Mucosa of rectum (tissue), 2 donors: ENCODE measurements around the gene KCNA5.

Experiments used
- H3K27ac ChIP-seq, 2 donors: one replicate each; pipeline ENCODE4 v1.7.0; 2013; ENCODE audit warnings: inconsistent platforms in 2 of 2, low read depth in 2 of 2, low read length in 2 of 2
- H3K27me3 ChIP-seq, 2 donors: one replicate each; pipeline ENCODE4 v1.7.0; 2013; ENCODE audit warnings: low read length in 2 of 2; ENCODE audit not compliant: control insufficient read depth in 2 of 2, insufficient read depth in 2 of 2
- H3K36me3 ChIP-seq, 2 donors: one replicate each; pipeline ENCODE4 v1.7.0; 2013; ENCODE audit warnings: low read length in 2 of 2; ENCODE audit not compliant: control insufficient read depth in 2 of 2, insufficient read depth in 2 of 2
- H3K4me1 ChIP-seq, 2 donors: one replicate each; pipeline ENCODE4 v1.7.0; 2013; ENCODE audit warnings: low read length in 2 of 2, mild to moderate bottlenecking in 1 of 2; ENCODE audit not compliant: control insufficient read depth in 2 of 2, insufficient read depth in 2 of 2
- H3K4me3 ChIP-seq, 2 donors: one replicate each; pipeline ENCODE4 v1.7.0; 2013; ENCODE audit warnings: low read length in 2 of 2
- H3K9ac ChIP-seq, 2 donors: one replicate each; pipeline ENCODE4 v1.7.0; 2013; ENCODE audit warnings: low read length in 2 of 2, low read depth in 1 of 2, mild to moderate bottlenecking in 1 of 2
- H3K9me3 ChIP-seq, 2 donors: one replicate each; pipeline ENCODE4 v1.7.0; 2013; ENCODE audit warnings: low read length in 2 of 2; ENCODE audit not compliant: control insufficient read depth in 2 of 2
- donor health status: healthy.
- donor health status: Normal muscosa, but diverticular disease.

The KCNA5 gene

DNA sequence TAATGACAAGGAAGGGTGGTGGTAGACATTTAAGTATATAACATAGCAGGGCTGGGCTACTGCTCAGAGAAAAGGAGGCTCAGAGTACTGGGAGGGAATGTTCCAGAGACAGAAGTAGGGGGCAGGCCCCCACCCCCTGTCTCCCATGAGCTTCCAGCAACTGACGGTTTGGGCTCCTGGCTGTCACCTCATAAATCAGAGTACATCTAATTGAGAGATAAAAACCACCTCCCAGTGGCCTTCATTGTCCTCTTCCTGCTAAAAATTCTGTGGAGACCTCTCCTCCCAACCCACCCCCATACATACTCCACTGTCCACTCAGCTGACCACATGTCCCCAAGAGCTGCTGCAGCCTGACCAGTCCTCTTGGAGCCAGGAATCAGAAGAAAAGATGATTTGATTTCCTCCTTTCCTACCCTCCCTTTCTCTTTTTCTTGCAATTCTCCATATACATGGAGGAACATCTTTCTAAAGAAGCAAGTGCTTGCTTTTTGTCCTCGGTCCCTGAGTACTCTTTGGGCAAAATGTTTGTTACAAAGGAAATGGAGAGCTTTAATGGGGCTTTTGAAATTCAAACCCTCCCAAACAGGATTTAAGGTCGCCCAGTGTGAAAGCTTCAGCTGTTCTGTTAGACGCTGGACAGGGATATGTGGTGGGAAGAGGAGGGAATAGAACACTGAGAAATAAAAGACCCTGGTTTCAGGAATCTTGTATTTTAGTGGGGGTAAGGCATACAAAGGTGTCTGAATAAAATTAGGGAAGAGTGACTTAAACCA, 16.4 kb upstream of the KCNA5 start:
- Histone ChIP-seq H3K27me3 (peaks cover 2% of the 10 kb centered on the region in 2 donors), H3K4me3 (no peak overlapping the region), H3K27ac (no peak overlapping the region), H3K4me1 (no peaks in the 10 kb centered on the region), H3K9ac (no peak overlapping the region), H3K36me3 (no peaks in the 10 kb centered on the region), H3K9me3 (no peaks in the 10 kb centered on the region)

DNA sequence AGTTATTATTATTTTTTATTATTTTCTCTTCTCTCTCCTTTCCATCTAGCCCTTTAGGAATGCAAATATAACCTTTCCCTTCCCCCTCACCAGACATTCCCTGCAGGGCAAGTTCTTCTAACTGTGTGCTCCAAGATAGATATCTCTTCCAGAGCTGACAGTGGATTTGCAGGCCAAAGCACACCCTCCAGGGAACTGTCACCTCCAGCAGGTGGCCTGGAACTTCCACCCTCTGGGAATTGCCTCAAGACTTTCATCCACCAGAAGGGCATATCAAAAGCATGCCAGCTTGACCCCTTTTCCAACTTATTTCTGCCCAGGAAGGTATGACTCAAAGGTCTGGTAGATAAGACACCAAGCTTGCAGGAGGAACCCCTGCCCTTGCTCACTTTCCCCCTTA, 13.6 kb upstream of the KCNA5 start:
- H3K4me1 ChIP-seq: no peaks in the 10 kb centered on the region
- no peaks in the 10 kb centered on the region for H3K9me3 ChIP-seq
- peaks cover 0 to 2% of the 10 kb centered on the region in 2 donors for H3K27me3 ChIP-seq
- no peak overlapping the region for H3K27ac ChIP-seq
- no peaks in the 10 kb centered on the region for H3K36me3 ChIP-seq
- H3K4me3 ChIP-seq: no peak overlapping the region
- no peak overlapping the region for H3K9ac ChIP-seq

GRCh38 chr12:5031242-5031641, 12.4 kb upstream of the KCNA5 start:
- no peak overlapping the region for H3K4me3 ChIP-seq
- H3K9me3 ChIP-seq: no peaks in the 10 kb centered on the region
- H3K36me3 ChIP-seq: no peaks in the 10 kb centered on the region
- no peaks in the 10 kb centered on the region for H3K4me1 ChIP-seq
- peaks cover 0 to 2% of the 10 kb centered on the region in 2 donors for H3K27me3 ChIP-seq
- no peak overlapping the region for H3K27ac ChIP-seq
- no peak overlapping the region for H3K9ac ChIP-seq

DNA sequence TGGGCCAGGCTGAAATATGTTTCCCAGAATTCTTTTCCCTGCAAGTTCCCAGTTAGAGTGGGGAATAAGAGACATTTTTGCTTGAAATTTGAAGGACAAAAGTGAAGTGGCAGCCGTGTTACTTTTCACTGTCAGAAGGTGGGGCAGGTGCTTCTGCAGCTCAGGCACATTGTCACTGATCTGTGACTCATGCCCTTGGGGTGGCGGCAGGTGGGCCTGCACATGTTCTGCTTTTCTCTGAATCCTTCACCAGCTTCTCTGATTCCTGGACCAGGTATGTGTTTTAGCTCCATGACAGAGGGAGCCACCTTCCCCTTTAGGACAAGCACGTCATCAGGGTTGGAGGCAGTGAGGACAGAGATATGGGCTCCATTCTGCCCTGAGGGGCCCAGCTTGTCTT, 11.7 kb upstream of the KCNA5 start:
- no peak overlapping the region for H3K27ac ChIP-seq
- H3K4me1 ChIP-seq: no peaks in the 10 kb centered on the region
- H3K4me3 ChIP-seq: no peak overlapping the region
- H3K9ac ChIP-seq: no peak overlapping the region
- H3K27me3 ChIP-seq: peaks cover 0 to 2% of the 10 kb centered on the region in 2 donors
- no peaks in the 10 kb centered on the region for H3K36me3 ChIP-seq
- no peaks in the 10 kb centered on the region for H3K9me3 ChIP-seq

DNA sequence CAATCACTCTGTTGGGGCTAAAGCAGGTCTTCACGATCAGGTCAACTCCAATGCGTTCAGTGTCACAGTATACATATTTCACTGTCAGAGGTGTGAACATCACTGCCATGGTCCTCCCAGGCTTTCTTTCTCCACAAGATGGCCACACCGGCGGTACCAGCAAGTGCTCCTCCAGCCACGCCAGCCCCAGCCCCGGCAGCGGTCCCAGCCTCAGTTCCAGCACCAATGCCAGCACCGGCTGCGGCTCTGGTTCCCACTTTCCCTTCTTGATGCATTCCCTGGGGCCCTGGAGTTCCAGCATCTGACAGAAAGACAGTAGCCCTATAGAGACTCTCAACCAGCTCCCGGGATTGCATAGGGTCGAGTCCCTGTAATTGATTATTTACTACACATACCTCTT, 10.9 kb upstream of the KCNA5 start:
- Histone ChIP-seq H3K4me1 (no peaks in the 10 kb centered on the region), H3K27ac (no peak overlapping the region), H3K27me3 (peaks cover 0 to 2% of the 10 kb centered on the region in 2 donors), H3K4me3 (no peak overlapping the region), H3K9ac (no peak overlapping the region), H3K36me3 (no peaks in the 10 kb centered on the region), H3K9me3 (no peaks in the 10 kb centered on the region)

GRCh38 chr12:5033883-5034282, 9.8 kb upstream of the KCNA5 start:
- no peak overlapping the region for H3K9ac ChIP-seq
- H3K4me1 ChIP-seq: no peaks in the 10 kb centered on the region
- no peaks in the 10 kb centered on the region for H3K36me3 ChIP-seq
- H3K27me3 ChIP-seq: peaks cover 0 to 2% of the 10 kb centered on the region in 2 donors
- H3K4me3 ChIP-seq: no peak overlapping the region
- no peaks in the 10 kb centered on the region for H3K9me3 ChIP-seq
- no peak overlapping the region for H3K27ac ChIP-seq

DNA sequence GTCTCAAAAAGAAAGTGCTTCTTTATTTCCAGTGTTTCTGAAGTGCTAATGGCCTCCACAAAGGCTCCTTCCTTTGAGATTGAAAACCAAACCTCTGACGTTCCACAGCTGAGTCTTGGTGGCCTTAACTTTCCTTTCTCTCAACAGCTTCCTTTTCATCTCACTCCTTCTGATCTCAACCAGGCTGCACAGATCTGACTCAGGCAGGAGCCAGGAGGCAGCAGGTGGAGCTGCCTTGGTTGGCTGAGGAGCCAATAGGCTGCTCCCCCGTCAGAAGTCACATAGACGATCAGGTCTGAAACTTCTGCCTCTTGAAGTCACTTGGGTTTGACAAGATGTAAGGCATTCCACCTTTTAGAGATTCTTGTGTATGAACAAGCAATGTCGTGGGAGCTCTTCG, 9.1 kb upstream of the KCNA5 start:
- no peak overlapping the region for H3K4me3 ChIP-seq
- H3K27me3 ChIP-seq: peaks cover 0 to 4% of the 10 kb centered on the region in 2 donors
- no peaks in the 10 kb centered on the region for H3K36me3 ChIP-seq
- no peaks in the 10 kb centered on the region for H3K9me3 ChIP-seq
- no peak overlapping the region for H3K9ac ChIP-seq
- no peak overlapping the region for H3K27ac ChIP-seq
- no peaks in the 10 kb centered on the region for H3K4me1 ChIP-seq

- no peak overlapping the region for H3K4me3 ChIP-seq
- H3K36me3 ChIP-seq: no peaks in the 10 kb centered on the region
- H3K9me3 ChIP-seq: no peaks in the 10 kb centered on the region
- H3K4me1 ChIP-seq: no peaks in the 10 kb centered on the region
- H3K27ac ChIP-seq: no peak overlapping the region
- no peak overlapping the region for H3K9ac ChIP-seq
- H3K27me3 ChIP-seq: peaks cover 0 to 4% of the 10 kb centered on the region in 2 donors
These were observed 8.1 kb upstream of the KCNA5 start for GRCh38 chr12:5035618-5036017.

DNA sequence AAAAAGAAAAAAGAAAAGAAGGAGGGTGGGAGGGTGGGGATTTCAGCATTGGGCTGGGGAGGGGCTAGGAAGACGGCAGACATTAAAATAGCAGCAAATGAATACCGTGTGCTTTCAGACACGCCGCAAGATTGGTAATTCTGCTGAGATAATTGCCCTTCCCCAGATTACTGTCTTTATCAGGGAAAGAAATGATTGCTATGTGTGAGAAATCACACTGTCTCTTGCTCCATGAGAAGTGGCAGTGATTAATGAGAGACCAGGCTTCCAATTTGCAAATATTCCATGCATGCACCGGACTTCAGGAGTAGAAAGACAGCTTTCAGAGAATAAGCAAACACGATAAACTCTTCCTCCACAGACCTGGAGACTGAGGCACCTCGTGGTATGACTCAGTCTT, 7.6 kb upstream of the KCNA5 start:
- Histone ChIP-seq H3K4me1 (no peaks in the 10 kb centered on the region), H3K4me3 (no peak overlapping the region), H3K9ac (no peak overlapping the region), H3K27me3 (peaks cover 0 to 4% of the 10 kb centered on the region in 2 donors), H3K27ac (no peak overlapping the region), H3K9me3 (no peaks in the 10 kb centered on the region), H3K36me3 (no peaks in the 10 kb centered on the region)

- H3K9ac ChIP-seq: no peak overlapping the region
- H3K9me3 ChIP-seq: no peaks in the 10 kb centered on the region
- H3K4me1 ChIP-seq: no peaks in the 10 kb centered on the region
- H3K36me3 ChIP-seq: no peaks in the 10 kb centered on the region
- peaks cover 6 to 11% of the 10 kb centered on the region in 2 donors for H3K27me3 ChIP-seq
- H3K27ac ChIP-seq: no peak overlapping the region
- no peak overlapping the region for H3K4me3 ChIP-seq
These were observed 5.8 kb upstream of the KCNA5 start for GRCh38 chr12:5037795-5038357.
